Pancreas (tissue), 10 donors: ENCODE data around the gene PRKCB. TPM values are rescaled to one million over a fixed set of nuclear protein-coding genes. Genes with fewer than 3 reads are reported as not detected.

Experiments
- ATAC-seq, 4 donors: fragments of 200-7000 bp; cut with Tn5 transposase; one replicate each; pipeline versions ENCODE4 v1.8.0 to v1.9.1; 2020; ENCODE audit warnings: mild to moderate bottlenecking in 4 of 4, moderate library complexity in 4 of 4
- DNase-seq, 6 donors: peaks; one replicate each; pipeline ENCODE4 v3.0.0-alpha.2; 2020
- FAIRE-seq: peaks from 2 replicates; lab custom pipeline; 2012; peaks lifted over from hg19 to GRCh38; lab: Jason Lieb, UNC
- H3K27ac ChIP-seq, 4 donors: fragments of 200-600 bp; sonication (generic); 1 replicate in 3 of 4; 2 replicates in 1 of 4; pipeline versions ENCODE4 v1.5.0 to v1.8.0; 2020
- H3K27me3 ChIP-seq, 4 donors: fragments of 200-600 bp; one replicate each; pipeline ENCODE4 v1.8.0; 2021
- H3K36me3 ChIP-seq, 3 donors: fragments of 200-600 bp; sonication (generic) in 1 of 3; one replicate each; pipeline versions ENCODE4 v1.5.0 to v1.8.0; 2020 to 2021
- H3K4me1 ChIP-seq, 3 donors: fragments of 200-600 bp; one replicate each; pipeline ENCODE4 v1.8.0; 2021
- H3K4me3 ChIP-seq, 4 donors: fragments of 200-600 bp; sonication (generic) in 2 of 4; one replicate each; pipeline versions ENCODE4 v1.5.0 to v1.8.0; 2020 to 2021
- H3K9me3 ChIP-seq, 4 donors: fragments of 200-600 bp; one replicate each; pipeline ENCODE4 v1.8.0; 2021
- CTCF ChIP-seq, 4 donors: fragments of 200-600 bp; sonication (generic) in 3 of 4; IDR thresholded peaks; one replicate each; pipeline versions ENCODE4 v1.5.0 to v1.8.0; 2021; ENCODE audit warnings: antibody characterized with exemption in 4 of 4
- WGBS, 2 donors: extraction: QIAGEN DNeasy Blood & Tissue Kit; methylation state at CpG; one replicate each; pipeline ENCODE4 v1.1.7; 2013; 5-methylcytosine and 5-hydroxymethylcytosine counted together
- intact Hi-C, 3 donors: fragments of 100-400 bp; cut with DNase I; formaldehyde crosslinking; loops; one replicate each; pipeline versions ENCODE4 v1.11.1 to v1.14.2; 2022
- polyA plus RNA-seq, 2 donors: library from polyadenylated mRNA; stranded (reverse); fragments of 200-250 nt; gene quantifications; one replicate each; pipeline ENCODE4 v1.2.3, GENCODE V29; 2013
- total RNA-seq, 6 donors: library from RNA; stranded (reverse); fragmentation: NEBNext Ultra II Directional in 4 of 6; extraction: Animal tissue kit (Norgen Biotek cat#: 25700) in 4 of 6; gene quantifications; one replicate each; pipeline versions ENCODE4 v1.2.1 to v1.2.4, GENCODE V29; 2021 to 2023
- donor health status: healthy with polysubstance abuse.
- donor health status: DM: no; HTN: no; CAD: no; lungs with moderate emphysema.
- donor health status: DM: no; HTN: no; CAD: no.
- donor health status: control.
- donor health status: control.
- donor health status: Bipolar disorder and iron deficiency.
- donor health status: DM: yes; HTN: yes; CAD: no.
- donor health status: DM: no; HTN: no; CAD: no.
- donor health status: DM: no; HTN: no; CAD: no.
- donor health status: DM: yes; HTN: yes; CAD: no.

PRKCB gene
- total and polyA plus RNA-seq, 8 donors = 0.19 to 4.3 (median 0.61) TPM

GRCh38 chr16:24141466-24141865 is 305.7 kb downstream of the PRKCB start:
- H3K4me3 ChIP-seq = no peak overlapping the region
- ATAC-seq = no peak
- DNase-seq = no peak
- H3K27ac ChIP-seq = no peak overlapping the region
- no peaks in the 10 kb centered on the region for H3K9me3 ChIP-seq
- 64 to 70% methylated on average over 5 of the region's 5 CpGs for WGBS, 2 donors
- no peaks in the 10 kb centered on the region for H3K27me3 ChIP-seq
- FAIRE-seq = no peak
- no peak for TF ChIP-seq CTCF (IDR thresholded peaks at IDR 0.05)
- no peaks in the 10 kb centered on the region for H3K36me3 ChIP-seq
- no peaks in the 10 kb centered on the region for H3K4me1 ChIP-seq
- intact Hi-C loops = no loop called here

GRCh38 chr16:24141917-24142316 is 306.1 kb downstream of the PRKCB start:
- DNase-seq = no peak
- no peaks in the 10 kb centered on the region for H3K36me3 ChIP-seq
- H3K4me3 ChIP-seq = no peak overlapping the region
- no peaks in the 10 kb centered on the region for H3K9me3 ChIP-seq
- no peaks in the 10 kb centered on the region for H3K4me1 ChIP-seq
- no peak for FAIRE-seq
- H3K27me3 ChIP-seq = no peaks in the 10 kb centered on the region
- no peak for ATAC-seq
- no peak overlapping the region for H3K27ac ChIP-seq
- intact Hi-C loops = no loop called here
- 69 to 84% methylated on average over 2 of the region's 2 CpGs for WGBS, 2 donors
- TF ChIP-seq CTCF (IDR thresholded peaks at IDR 0.05) = no peak

GRCh38 chr16:24145927-24146326 is 310.1 kb downstream of the PRKCB start:
- no peak for TF ChIP-seq CTCF (IDR thresholded peaks at IDR 0.05)
- Histone ChIP-seq H3K4me1 (no peaks in the 10 kb centered on the region), H3K4me3 (no peak overlapping the region), H3K36me3 (no peaks in the 10 kb centered on the region), H3K27me3 (peaks cover 0 to 3% (median 0%) of the 10 kb centered on the region in 4 donors), H3K27ac (no peak overlapping the region), H3K9me3 (no peaks in the 10 kb centered on the region)
- ATAC-seq = no peak
- 76 to 86% methylated on average over 3 of the region's 3 CpGs for WGBS, 2 donors
- intact Hi-C loops = loop anchor here in 1 of 3 donors (5.0 kb wide), 1 partner anchor 1274 kb away; no protein-coding TSS in a partner anchor
- FAIRE-seq = no peak
- DNase-seq = no peak

- WGBS, 2 donors = 40 to 48% methylated on average over 7 of the region's 7 CpGs
- no peak for TF ChIP-seq CTCF (IDR thresholded peaks at IDR 0.05)
- FAIRE-seq (no peak), ATAC-seq (no peak), DNase-seq (no peak)
- Histone ChIP-seq H3K27me3 (peaks cover 0 to 3% (median 0%) of the 10 kb centered on the region in 4 donors), H3K27ac (no peak overlapping the region), H3K4me1 (no peaks in the 10 kb centered on the region), H3K9me3 (no peaks in the 10 kb centered on the region), H3K4me3 (no peak overlapping the region), H3K36me3 (no peaks in the 10 kb centered on the region)
- intact Hi-C loops = loop anchor here in 1 of 3 donors (5.0 kb wide), 1 partner anchor 1274 kb away; no protein-coding TSS in a partner anchor
Observed at GRCh38 chr16:24146518-24146917, 310.7 kb downstream of the PRKCB start.

GRCh38 chr16:24149102-24149501 is 313.3 kb downstream of the PRKCB start:
- no peak overlapping the region for H3K4me3 ChIP-seq
- no peak for TF ChIP-seq CTCF (IDR thresholded peaks at IDR 0.05)
- H3K27ac ChIP-seq = no peak overlapping the region
- DNase-seq = no peak
- H3K27me3 ChIP-seq = peaks cover 0 to 3% (median 0%) of the 10 kb centered on the region in 4 donors
- intact Hi-C loops = loop anchor here in 1 of 3 donors (5.0 kb wide), 1 partner anchor 1277 kb away; no protein-coding TSS in a partner anchor
- FAIRE-seq = no peak
- no peaks in the 10 kb centered on the region for H3K9me3 ChIP-seq
- no peaks in the 10 kb centered on the region for H3K36me3 ChIP-seq
- H3K4me1 ChIP-seq = no peaks in the 10 kb centered on the region
- ATAC-seq = no peak
- 55 to 61% methylated on average over 3 of the region's 3 CpGs for WGBS, 2 donors
